ENCODE results near the gene IL22RA2. TPM values are rescaled to one million over a fixed set of nuclear protein-coding genes. Genes with fewer than 3 reads are reported as not detected.

Gene IL22RA2
- total RNA-seq, 1 donor from 2014 or later = not detected

- TF ChIP-seq, protein P1, sequence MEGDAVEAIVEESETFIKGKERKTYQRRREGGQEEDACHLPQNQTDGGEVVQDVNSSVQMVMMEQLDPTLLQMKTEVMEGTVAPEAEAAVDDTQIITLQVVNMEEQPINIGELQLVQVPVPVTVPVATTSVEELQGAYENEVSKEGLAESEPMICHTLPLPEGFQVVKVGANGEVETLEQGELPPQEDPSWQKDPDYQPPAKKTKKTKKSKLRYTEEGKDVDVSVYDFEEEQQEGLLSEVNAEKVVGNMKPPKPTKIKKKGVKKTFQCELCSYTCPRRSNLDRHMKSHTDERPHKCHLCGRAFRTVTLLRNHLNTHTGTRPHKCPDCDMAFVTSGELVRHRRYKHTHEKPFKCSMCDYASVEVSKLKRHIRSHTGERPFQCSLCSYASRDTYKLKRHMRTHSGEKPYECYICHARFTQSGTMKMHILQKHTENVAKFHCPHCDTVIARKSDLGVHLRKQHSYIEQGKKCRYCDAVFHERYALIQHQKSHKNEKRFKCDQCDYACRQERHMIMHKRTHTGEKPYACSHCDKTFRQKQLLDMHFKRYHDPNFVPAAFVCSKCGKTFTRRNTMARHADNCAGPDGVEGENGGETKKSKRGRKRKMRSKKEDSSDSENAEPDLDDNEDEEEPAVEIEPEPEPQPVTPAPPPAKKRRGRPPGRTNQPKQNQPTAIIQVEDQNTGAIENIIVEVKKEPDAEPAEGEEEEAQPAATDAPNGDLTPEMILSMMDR (conservative IDR thresholded peaks at IDR 0.05) = no peak
- peaks cover 34% of the 10 kb centered on the region for H3K9me3 Mint-ChIP-seq
- H3K36me3 Mint-ChIP-seq = peaks cover 10% of the 10 kb centered on the region
These were observed 9.6 kb downstream of the IL22RA2 start for GRCh38 chr6:137163732-137164318.

DNA sequence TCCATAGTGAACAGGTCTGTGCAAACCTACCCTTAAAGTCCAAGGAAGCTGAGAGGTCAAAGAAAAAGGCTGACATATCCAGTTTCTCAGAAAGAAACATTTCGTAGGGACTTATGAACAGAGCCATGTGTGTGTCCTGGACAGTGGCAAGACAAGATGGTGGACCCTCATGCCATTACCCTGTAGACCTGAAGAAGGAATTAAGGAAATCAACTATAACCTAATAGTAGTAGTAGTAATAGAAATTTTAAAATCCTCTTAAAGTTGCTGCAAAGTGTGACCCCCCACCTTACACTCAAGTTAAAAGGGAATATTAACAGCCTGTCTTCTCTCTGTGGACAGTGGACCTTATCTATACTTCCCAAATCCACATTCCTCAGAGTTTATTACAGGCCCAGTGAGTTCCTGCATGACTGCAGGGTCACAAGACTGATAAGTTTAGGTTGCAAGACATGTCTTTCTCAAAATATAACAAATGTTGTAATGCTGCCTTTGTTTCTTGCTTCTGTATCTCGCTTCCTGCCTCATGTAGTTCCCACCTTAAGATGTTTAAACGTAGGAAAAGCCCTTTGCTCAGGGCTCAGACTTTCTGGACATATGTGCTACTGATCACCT is 10.6 kb downstream of the IL22RA2 start:
- H3K9me3 Mint-ChIP-seq = peaks cover 34% of the 10 kb centered on the region
- no peaks in the 10 kb centered on the region for H3K4me1 Mint-ChIP-seq (ENCODE audit: unreplicated experiment)
- H3K27me3 Mint-ChIP-seq = peaks cover 14% of the 10 kb centered on the region
- H3K27ac Mint-ChIP-seq = no peak overlapping the region
- TF ChIP-seq, protein P1 (conservative IDR thresholded peaks at IDR 0.05) = no peak
- H3K4me3 Mint-ChIP-seq = no peak overlapping the region
- peaks cover 10% of the 10 kb centered on the region for H3K36me3 Mint-ChIP-seq
- DNase-seq (ENCODE audit: extremely low spot score, unreplicated experiment) = no peak

More at GRCh38 chr6:137163732-137164318, 9.6 kb downstream of the IL22RA2 start:
- Mint-ChIP-seq H3K27me3 (peaks cover 11% of the 10 kb centered on the region), H3K4me1 (ENCODE audit: unreplicated experiment) (no peaks in the 10 kb centered on the region), H3K27ac (peak overlapping the region; percentile 68), H3K4me3 (no peak overlapping the region)
- DNase-seq (ENCODE audit: extremely low spot score, unreplicated experiment) = no peak

GRCh38 chr6:137161949-137162348 is 11.5 kb downstream of the IL22RA2 start:
- Mint-ChIP-seq H3K4me3 (no peak overlapping the region), H3K36me3 (peaks cover 10% of the 10 kb centered on the region), H3K27ac (no peak overlapping the region), H3K27me3 (peaks cover 14% of the 10 kb centered on the region), H3K4me1 (ENCODE audit: unreplicated experiment) (no peaks in the 10 kb centered on the region), H3K9me3 (peaks cover 34% of the 10 kb centered on the region)
- TF ChIP-seq, protein P1 (conservative IDR thresholded peaks at IDR 0.05) = no peak
- DNase-seq (ENCODE audit: extremely low spot score, unreplicated experiment) = no peak

GRCh38 chr6:137160763-137161162 is 12.7 kb downstream of the IL22RA2 start:
- Mint-ChIP-seq H3K9me3 (peaks cover 28% of the 10 kb centered on the region), H3K27ac (no peak overlapping the region), H3K27me3 (peaks cover 14% of the 10 kb centered on the region), H3K36me3 (peaks cover 10% of the 10 kb centered on the region), H3K4me3 (no peak overlapping the region), H3K4me1 (ENCODE audit: unreplicated experiment) (no peaks in the 10 kb centered on the region)
- no peak for DNase-seq (ENCODE audit: extremely low spot score, unreplicated experiment)
- TF ChIP-seq, protein P1 (conservative IDR thresholded peaks at IDR 0.05) = no peak

DNA sequence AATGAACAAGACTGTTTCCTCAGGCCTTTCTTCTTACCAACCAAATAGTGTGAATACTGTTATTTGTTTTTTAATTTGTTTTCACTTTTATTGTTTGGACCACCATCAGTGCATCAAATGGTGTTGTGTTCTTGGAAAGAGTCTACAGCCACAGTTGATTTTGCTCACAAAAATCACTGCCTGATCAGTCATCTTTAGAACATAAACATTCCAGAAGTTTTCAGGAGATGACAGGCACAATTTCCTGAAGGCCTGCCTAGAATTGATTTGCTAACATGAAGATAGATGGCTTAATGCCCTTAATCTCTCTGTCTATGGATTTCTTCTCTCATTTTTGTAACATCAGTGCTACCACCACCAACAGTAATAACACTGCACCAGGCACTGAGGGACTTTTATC is 13.5 kb downstream of the IL22RA2 start:
- H3K27me3 Mint-ChIP-seq = peaks cover 14% of the 10 kb centered on the region
- H3K4me3 Mint-ChIP-seq = no peak overlapping the region
- H3K36me3 Mint-ChIP-seq = peaks cover 10% of the 10 kb centered on the region
- TF ChIP-seq, protein P1 (conservative IDR thresholded peaks at IDR 0.05) = no peak
- no peak overlapping the region for H3K27ac Mint-ChIP-seq
- H3K4me1 Mint-ChIP-seq (ENCODE audit: unreplicated experiment) = no peaks in the 10 kb centered on the region
- H3K9me3 Mint-ChIP-seq = peaks cover 23% of the 10 kb centered on the region
- DNase-seq (ENCODE audit: extremely low spot score, unreplicated experiment) = no peak

Measured in type B pancreatic cell (in vitro differentiated cells).